GM12875 (cell line): Measurements from ENCODE around the gene NR6A1.

Experiments used
- H3K4me3 ChIP-seq: one replicate; pipeline ENCODE4 v1.5.1; 2011; ENCODE audit warnings: low read depth, low read length, control low read depth
- CTCF ChIP-seq: IDR thresholded peaks from 2 replicates; pipeline ENCODE4 v1.5.1; 2011; ENCODE audit warnings: low read depth, mild to moderate bottlenecking, control low read depth, inconsistent platforms, low read length, moderate library complexity, borderline replicate concordance; ENCODE audit not compliant: insufficient read depth

NR6A1 gene

GRCh38 chr9:124521142-124521541 lies 250.0 kb downstream of the NR6A1 start:
- H3K4me3 ChIP-seq: no peak overlapping the region

GRCh38 chr9:124520206-124520596 lies 250.9 kb downstream of the NR6A1 start:
- no peak for TF ChIP-seq CTCF
- no peak overlapping the region for H3K4me3 ChIP-seq

More at GRCh38 chr9:124521142-124521541, 250.0 kb downstream of the NR6A1 start:
- TF ChIP-seq CTCF: no peak

GRCh38 chr9:124518116-124518515 lies 253.0 kb downstream of the NR6A1 start:
- H3K4me3 ChIP-seq: no peak overlapping the region
- TF ChIP-seq CTCF: no peak

GRCh38 chr9:124517600-124517999 lies 253.5 kb downstream of the NR6A1 start:
- no peak overlapping the region for H3K4me3 ChIP-seq
- TF ChIP-seq CTCF: no peak

- H3K4me3 ChIP-seq: no peak overlapping the region
- TF ChIP-seq CTCF: no peak
These were observed 256.2 kb downstream of the NR6A1 start for GRCh38 chr9:124514874-124515273.

GRCh38 chr9:124514125-124514524 lies 257.0 kb downstream of the NR6A1 start:
- TF ChIP-seq CTCF: no peak
- no peak overlapping the region for H3K4me3 ChIP-seq

- no peak for TF ChIP-seq CTCF
These were observed 257.6 kb downstream of the NR6A1 start for GRCh38 chr9:124513376-124513994.

More at GRCh38 chr9:124513376-124513994, 257.6 kb downstream of the NR6A1 start:
- H3K4me3 ChIP-seq: no peak overlapping the region
